ENCODE data around the gene EPS15. TPM values are rescaled to one million over a fixed set of nuclear protein-coding genes. Genes with fewer than 3 reads are reported as not detected.
"Not testable (repeated sequence)": the region's sequence is repeated elsewhere in the genome, so short reads cannot be mapped to it uniquely, and the experiment has no call there.

The EPS15 gene
- total RNA-seq, 2 donors from 2014 or later: 123 to 197 TPM

DNA sequence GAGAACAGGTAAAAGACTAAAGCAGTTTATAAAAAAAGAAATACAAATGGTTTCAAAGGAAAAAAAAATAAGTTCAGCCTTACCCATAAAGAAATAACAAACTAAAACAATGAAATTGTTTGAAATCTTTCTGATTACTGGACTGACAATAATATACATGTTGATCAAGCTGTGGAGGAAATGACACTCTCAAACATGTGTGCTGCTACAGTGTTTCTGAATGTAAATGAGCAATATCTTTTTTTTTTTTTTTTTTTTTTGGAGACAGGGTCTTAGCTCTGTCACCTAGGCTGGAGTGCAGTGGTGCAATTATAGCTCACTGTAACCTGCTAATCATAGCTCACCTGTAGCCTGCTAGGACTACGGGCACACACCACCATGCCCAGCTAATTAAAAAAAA is 6.5 kb downstream of the EPS15 start:
- Histone ChIP-seq H3K4me1 (ENCODE audit: control insufficient read depth in 1 of 2, low read depth in 2 of 2) (peaks cover 43 to 69% of the 10 kb centered on the region in 2 donors), H3K27me3 (replicated peaks; ENCODE audit: insufficient read depth) (no peaks in the 10 kb centered on the region), H3K9me3 (no peaks in the 10 kb centered on the region), H3K27ac (no peak overlapping the region), H3K4me3 (no peak overlapping the region), H3K36me3 (no peaks in the 10 kb centered on the region)
- ATAC-seq (ENCODE audit: insufficient number of reproducible peaks, low FRiP score, low read depth) (no peak), DNase-seq (ENCODE audit: low spot score) (no peak)
- TF ChIP-seq, protein P1, sequence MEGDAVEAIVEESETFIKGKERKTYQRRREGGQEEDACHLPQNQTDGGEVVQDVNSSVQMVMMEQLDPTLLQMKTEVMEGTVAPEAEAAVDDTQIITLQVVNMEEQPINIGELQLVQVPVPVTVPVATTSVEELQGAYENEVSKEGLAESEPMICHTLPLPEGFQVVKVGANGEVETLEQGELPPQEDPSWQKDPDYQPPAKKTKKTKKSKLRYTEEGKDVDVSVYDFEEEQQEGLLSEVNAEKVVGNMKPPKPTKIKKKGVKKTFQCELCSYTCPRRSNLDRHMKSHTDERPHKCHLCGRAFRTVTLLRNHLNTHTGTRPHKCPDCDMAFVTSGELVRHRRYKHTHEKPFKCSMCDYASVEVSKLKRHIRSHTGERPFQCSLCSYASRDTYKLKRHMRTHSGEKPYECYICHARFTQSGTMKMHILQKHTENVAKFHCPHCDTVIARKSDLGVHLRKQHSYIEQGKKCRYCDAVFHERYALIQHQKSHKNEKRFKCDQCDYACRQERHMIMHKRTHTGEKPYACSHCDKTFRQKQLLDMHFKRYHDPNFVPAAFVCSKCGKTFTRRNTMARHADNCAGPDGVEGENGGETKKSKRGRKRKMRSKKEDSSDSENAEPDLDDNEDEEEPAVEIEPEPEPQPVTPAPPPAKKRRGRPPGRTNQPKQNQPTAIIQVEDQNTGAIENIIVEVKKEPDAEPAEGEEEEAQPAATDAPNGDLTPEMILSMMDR (IDR thresholded peaks at IDR 0.05): no peak

- Histone ChIP-seq H3K4me1 (ENCODE audit: control insufficient read depth in 1 of 2, low read depth in 2 of 2) (peaks cover 45 to 73% of the 10 kb centered on the region in 2 donors), H3K4me3 (no peak overlapping the region)
Observed at GRCh38 chr1:51512120-51512519, 6.9 kb downstream of the EPS15 start.

GRCh38 chr1:51509773-51510172 is 9.3 kb downstream of the EPS15 start:
- H3K9me3 ChIP-seq: no peaks in the 10 kb centered on the region
- TF ChIP-seq, protein P1 (IDR thresholded peaks at IDR 0.05): no peak
- H3K27ac ChIP-seq: no peak overlapping the region
- H3K27me3 ChIP-seq (replicated peaks; ENCODE audit: insufficient read depth): no peaks in the 10 kb centered on the region
- H3K4me1 ChIP-seq (ENCODE audit: control insufficient read depth in 1 of 2, low read depth in 2 of 2): peaks cover 41 to 69% of the 10 kb centered on the region in 2 donors
- ATAC-seq (ENCODE audit: insufficient number of reproducible peaks, low FRiP score, low read depth) (no peak), DNase-seq (ENCODE audit: low spot score) (no peak)
- H3K36me3 ChIP-seq: no peaks in the 10 kb centered on the region
- no peak overlapping the region for H3K4me3 ChIP-seq

More at GRCh38 chr1:51512120-51512519, 6.9 kb downstream of the EPS15 start:
- ATAC-seq (ENCODE audit: insufficient number of reproducible peaks, low FRiP score, low read depth): no peak
- Histone ChIP-seq H3K27ac (no peak overlapping the region), H3K27me3 (replicated peaks; ENCODE audit: insufficient read depth) (no peaks in the 10 kb centered on the region), H3K9me3 (no peaks in the 10 kb centered on the region), H3K36me3 (no peaks in the 10 kb centered on the region)
- TF ChIP-seq, protein P1 (IDR thresholded peaks at IDR 0.05): no peak
- DNase-seq (ENCODE audit: low spot score): no peak

DNA sequence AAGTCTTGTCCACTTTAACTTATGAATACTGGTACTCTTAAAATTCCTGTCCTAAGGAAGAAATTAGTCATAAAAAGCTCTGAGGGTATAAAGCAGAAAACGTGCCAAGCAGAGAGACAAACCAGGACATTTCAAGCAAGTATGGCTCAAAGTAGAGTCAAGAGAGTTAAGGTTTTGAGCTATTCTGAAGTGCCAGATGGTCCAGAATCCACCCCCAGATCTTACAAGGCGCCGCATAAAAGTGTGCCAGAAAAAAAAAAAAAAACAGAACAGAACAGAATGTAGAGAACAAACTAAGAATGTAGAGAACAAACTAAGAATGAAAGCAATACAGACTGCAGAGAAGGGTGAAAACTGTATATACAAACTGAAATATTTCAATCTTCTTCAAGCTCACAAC is 12.5 kb downstream of the EPS15 start:
- Histone ChIP-seq H3K4me3 (peak overlapping the region; percentile 40), H3K4me1 (ENCODE audit: control insufficient read depth in 1 of 2, low read depth in 2 of 2) (peaks cover 18 to 37% of the 10 kb centered on the region in 2 donors), H3K27ac (no peak overlapping the region), H3K36me3 (no peaks in the 10 kb centered on the region), H3K9me3 (no peaks in the 10 kb centered on the region), H3K27me3 (replicated peaks; ENCODE audit: insufficient read depth) (no peaks in the 10 kb centered on the region)
- DNase-seq (ENCODE audit: low spot score) (no peak), ATAC-seq (ENCODE audit: insufficient number of reproducible peaks, low FRiP score, low read depth) (no peak)
- TF ChIP-seq, protein P1 (IDR thresholded peaks at IDR 0.05): no peak

- Histone ChIP-seq H3K4me1 (ENCODE audit: control insufficient read depth in 1 of 2, low read depth in 2 of 2) (peaks cover 16 to 42% of the 10 kb centered on the region in 2 donors), H3K27ac (no peak overlapping the region)
Observed at GRCh38 chr1:51504806-51505525, 14.1 kb downstream of the EPS15 start.

DNA sequence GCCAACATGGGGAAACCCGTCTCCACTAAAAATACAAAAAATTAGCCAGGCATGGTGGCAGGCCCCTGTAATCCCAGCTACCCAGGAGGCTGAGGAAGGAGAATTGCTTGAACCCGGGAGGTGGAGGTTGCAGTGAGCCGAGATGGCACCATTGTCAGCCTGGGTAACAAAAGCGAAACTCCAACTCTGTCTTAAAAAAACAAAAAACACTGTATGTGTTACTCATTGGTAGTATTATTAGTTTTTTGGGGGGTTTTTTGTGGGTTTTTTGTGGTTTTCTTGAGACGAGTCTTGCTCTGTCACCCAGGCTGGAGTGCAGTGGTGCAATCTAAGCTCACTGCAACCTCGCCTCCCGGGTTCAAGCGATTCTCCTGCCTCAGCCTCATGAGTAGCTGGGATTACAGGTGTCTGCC is 17.8 kb downstream of the EPS15 start:
- H3K36me3 ChIP-seq; DNase-seq (ENCODE audit: low spot score); H3K27ac ChIP-seq; ATAC-seq (ENCODE audit: insufficient number of reproducible peaks, low FRiP score, low read depth); H3K9me3 ChIP-seq; H3K27me3 ChIP-seq (replicated peaks; ENCODE audit: insufficient read depth); H3K4me3 ChIP-seq: not testable (repeated sequence)
- peaks cover 6 to 24% of the 10 kb centered on the region in 2 donors for H3K4me1 ChIP-seq (ENCODE audit: control insufficient read depth in 1 of 2, low read depth in 2 of 2)

More at GRCh38 chr1:51504806-51505525, 14.1 kb downstream of the EPS15 start:
- Histone ChIP-seq H3K27me3 (replicated peaks; ENCODE audit: insufficient read depth) (no peaks in the 10 kb centered on the region), H3K9me3 (no peaks in the 10 kb centered on the region), H3K4me3 (no peak overlapping the region), H3K36me3 (no peaks in the 10 kb centered on the region)
- TF ChIP-seq, protein P1 (IDR thresholded peaks at IDR 0.05): no peak
- no peak for ATAC-seq (ENCODE audit: insufficient number of reproducible peaks, low FRiP score, low read depth)
- DNase-seq (ENCODE audit: low spot score): no peak

Measured in thoracic aorta (tissue), 2 donors.